HL-60 (cell line): ENCODE results near the gene ADARB1.

Experiments used
- DNase-seq, 2 experiments: peaks; one replicate each; pipeline ENCODE4 v3.0.0-alpha.2; 2010 to 2020; ENCODE audit warnings: low read depth in 1 of 2, low spot score in 1 of 2
- H3K27ac ChIP-seq: fragments of 250-450 bp; sonication (Bioruptor Pico); replicated peaks from 2 replicates; pipeline ENCODE4 v1.5.1; 2020; ENCODE audit warnings: mild to moderate bottlenecking, moderate library complexity
- H3K27me3 ChIP-seq: fragments of 250-450 bp; sonication (Bioruptor Pico); 2 replicates; pipeline ENCODE4 v1.5.1; 2021; ENCODE audit warnings: mild to moderate bottlenecking, moderate library complexity; ENCODE audit not compliant: insufficient read depth, poor library complexity, severe bottlenecking
- H3K4me3 ChIP-seq: replicated peaks from 2 replicates; pipeline ENCODE4 v1.5.1; 2011; ENCODE audit warnings: mild to moderate bottlenecking, control low read depth, low read length; ENCODE audit not compliant: insufficient read depth
- CTCF ChIP-seq: IDR thresholded peaks from one replicate; pipeline ENCODE4 v1.5.1; 2011; ENCODE audit warnings: low read length, control low read depth, inconsistent platforms; ENCODE audit not compliant: insufficient read depth
- GABPA ChIP-seq: IDR thresholded peaks from 2 replicates; pipeline ENCODE4 v1.6.1; 2012; ENCODE audit warnings: low read depth
- POLR2AphosphoS5 ChIP-seq: IDR thresholded peaks from 2 replicates; pipeline ENCODE4 v1.6.1; 2012; ENCODE audit warnings: low read depth
- REST ChIP-seq: IDR thresholded peaks from 2 replicates; pipeline ENCODE4 v1.6.1; 2012; ENCODE audit warnings: low read depth; ENCODE audit not compliant: insufficient replicate concordance
- SPI1 ChIP-seq: IDR thresholded peaks from 2 replicates; pipeline ENCODE4 v1.6.1; 2012; ENCODE audit warnings: low read depth, mild to moderate bottlenecking, borderline replicate concordance

The ADARB1 gene

GRCh38 chr21:45262041-45262581 lies 187.7 kb downstream of the ADARB1 start:
- Histone ChIP-seq H3K27ac (no peak overlapping the region), H3K27me3 (no peaks in the 10 kb centered on the region), H3K4me3 (no peak overlapping the region)
- no peak for TF ChIP-seq GABPA
- TF ChIP-seq POLR2AphosphoS5: no peak
- TF ChIP-seq SPI1: no peak
- no peak for TF ChIP-seq CTCF
- no peak for TF ChIP-seq REST
- DNase-seq: no peak

GRCh38 chr21:45262616-45263015 lies 188.2 kb downstream of the ADARB1 start:
- TF ChIP-seq CTCF: no peak
- no peak for TF ChIP-seq SPI1
- no peak for TF ChIP-seq REST
- no peak for TF ChIP-seq GABPA
- no peak for TF ChIP-seq POLR2AphosphoS5
- no peak for DNase-seq
- no peak overlapping the region for H3K27ac ChIP-seq
- H3K4me3 ChIP-seq: no peak overlapping the region
- H3K27me3 ChIP-seq: no peaks in the 10 kb centered on the region

- no peak for DNase-seq
- TF ChIP-seq GABPA (no peak), CTCF (no peak)
- H3K4me3 ChIP-seq: no peak overlapping the region
- H3K27ac ChIP-seq: no peak overlapping the region
- H3K27me3 ChIP-seq: no peaks in the 10 kb centered on the region
These were observed 189.2 kb downstream of the ADARB1 start for GRCh38 chr21:45263534-45263933.

- Histone ChIP-seq H3K27me3 (no peaks in the 10 kb centered on the region), H3K27ac (no peak overlapping the region), H3K4me3 (no peak overlapping the region)
- no peak for TF ChIP-seq GABPA
- TF ChIP-seq CTCF: no peak
- no peak for TF ChIP-seq REST
- TF ChIP-seq SPI1: no peak
- no peak for TF ChIP-seq POLR2AphosphoS5
- no peak for DNase-seq
These were observed 189.9 kb downstream of the ADARB1 start for GRCh38 chr21:45264146-45264911.
